PFSK-1 (cell line): ENCODE results near the gene PPP1R9A.

Source experiments
- FOXP2 ChIP-seq: optimal IDR thresholded peaks from 2 replicates; pipeline ENCODE3; 2011; ENCODE audit warnings: borderline replicate concordance, control low read depth, inconsistent platforms; ENCODE audit not compliant: insufficient read depth; ENCODE audit errors: extremely low read length, extremely low read depth
- POLR2AphosphoS5 ChIP-seq: IDR thresholded peaks from 2 replicates; pipeline ENCODE4 v1.6.1; 2012; ENCODE audit warnings: low read depth, mild to moderate bottlenecking, control low read depth, low read length, moderate library complexity
- SIN3A ChIP-seq: IDR thresholded peaks from 2 replicates; pipeline ENCODE4 v1.6.1; 2012; ENCODE audit warnings: mild to moderate bottlenecking, low read length, moderate library complexity, borderline replicate concordance; ENCODE audit not compliant: insufficient read depth
- TAF1 ChIP-seq: IDR thresholded peaks from 2 replicates; pipeline ENCODE4 v1.6.1; 2012; ENCODE audit warnings: low read length, control low read depth, borderline replicate concordance; ENCODE audit not compliant: insufficient read depth
- TF ChIP-seq, protein P1 (sequence below), 2 experiments: IDR thresholded peaks; 2 replicates each; pipeline versions ENCODE4 v1.6.1 to v1.8.0; 2011 to 2012; ENCODE audit warnings: low read depth in 2 of 2, low read length in 2 of 2, control low read depth in 1 of 2, inconsistent platforms in 1 of 2, mild to moderate bottlenecking in 1 of 2, moderate library complexity in 1 of 2; ENCODE audit not compliant: insufficient read depth in 1 of 2

PPP1R9A gene

DNA sequence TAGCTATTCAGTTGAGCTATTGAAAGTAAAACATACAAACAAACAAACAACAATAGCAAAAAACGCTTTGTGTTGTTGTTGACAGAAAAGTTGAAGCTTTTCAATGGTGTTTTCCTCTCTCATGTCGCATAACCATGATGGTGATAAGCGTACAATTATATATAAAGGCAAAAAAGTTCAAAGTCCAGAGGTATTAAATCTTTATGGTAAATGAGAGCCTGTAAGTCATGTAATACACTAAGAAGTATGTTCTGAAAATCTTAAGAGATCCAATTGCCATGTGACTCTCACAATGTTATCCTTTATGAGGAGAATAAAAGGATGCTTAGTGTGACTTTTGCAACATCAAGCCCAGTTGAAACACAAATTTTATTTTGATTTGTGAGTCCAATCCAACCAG, 93.9 kb downstream of the PPP1R9A start:
- no peak for TF ChIP-seq POLR2AphosphoS5
- TF ChIP-seq, protein P1, sequence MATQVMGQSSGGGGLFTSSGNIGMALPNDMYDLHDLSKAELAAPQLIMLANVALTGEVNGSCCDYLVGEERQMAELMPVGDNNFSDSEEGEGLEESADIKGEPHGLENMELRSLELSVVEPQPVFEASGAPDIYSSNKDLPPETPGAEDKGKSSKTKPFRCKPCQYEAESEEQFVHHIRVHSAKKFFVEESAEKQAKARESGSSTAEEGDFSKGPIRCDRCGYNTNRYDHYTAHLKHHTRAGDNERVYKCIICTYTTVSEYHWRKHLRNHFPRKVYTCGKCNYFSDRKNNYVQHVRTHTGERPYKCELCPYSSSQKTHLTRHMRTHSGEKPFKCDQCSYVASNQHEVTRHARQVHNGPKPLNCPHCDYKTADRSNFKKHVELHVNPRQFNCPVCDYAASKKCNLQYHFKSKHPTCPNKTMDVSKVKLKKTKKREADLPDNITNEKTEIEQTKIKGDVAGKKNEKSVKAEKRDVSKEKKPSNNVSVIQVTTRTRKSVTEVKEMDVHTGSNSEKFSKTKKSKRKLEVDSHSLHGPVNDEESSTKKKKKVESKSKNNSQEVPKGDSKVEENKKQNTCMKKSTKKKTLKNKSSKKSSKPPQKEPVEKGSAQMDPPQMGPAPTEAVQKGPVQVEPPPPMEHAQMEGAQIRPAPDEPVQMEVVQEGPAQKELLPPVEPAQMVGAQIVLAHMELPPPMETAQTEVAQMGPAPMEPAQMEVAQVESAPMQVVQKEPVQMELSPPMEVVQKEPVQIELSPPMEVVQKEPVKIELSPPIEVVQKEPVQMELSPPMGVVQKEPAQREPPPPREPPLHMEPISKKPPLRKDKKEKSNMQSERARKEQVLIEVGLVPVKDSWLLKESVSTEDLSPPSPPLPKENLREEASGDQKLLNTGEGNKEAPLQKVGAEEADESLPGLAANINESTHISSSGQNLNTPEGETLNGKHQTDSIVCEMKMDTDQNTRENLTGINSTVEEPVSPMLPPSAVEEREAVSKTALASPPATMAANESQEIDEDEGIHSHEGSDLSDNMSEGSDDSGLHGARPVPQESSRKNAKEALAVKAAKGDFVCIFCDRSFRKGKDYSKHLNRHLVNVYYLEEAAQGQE (IDR thresholded peaks at IDR 0.05; ENCODE audit: insufficient read depth in 1 of 2, low read depth in 2 of 2, low read length in 2 of 2), result no peak
- no peak for TF ChIP-seq TAF1
- TF ChIP-seq SIN3A, result no peak
- TF ChIP-seq FOXP2, result no peak

GRCh38 chr7:95001815-95002561, 94.6 kb downstream of the PPP1R9A start:
- TF ChIP-seq, protein P1 (IDR thresholded peaks at IDR 0.05; ENCODE audit: insufficient read depth in 1 of 2, low read depth in 2 of 2, low read length in 2 of 2), result no peak
- TF ChIP-seq TAF1, result no peak

DNA sequence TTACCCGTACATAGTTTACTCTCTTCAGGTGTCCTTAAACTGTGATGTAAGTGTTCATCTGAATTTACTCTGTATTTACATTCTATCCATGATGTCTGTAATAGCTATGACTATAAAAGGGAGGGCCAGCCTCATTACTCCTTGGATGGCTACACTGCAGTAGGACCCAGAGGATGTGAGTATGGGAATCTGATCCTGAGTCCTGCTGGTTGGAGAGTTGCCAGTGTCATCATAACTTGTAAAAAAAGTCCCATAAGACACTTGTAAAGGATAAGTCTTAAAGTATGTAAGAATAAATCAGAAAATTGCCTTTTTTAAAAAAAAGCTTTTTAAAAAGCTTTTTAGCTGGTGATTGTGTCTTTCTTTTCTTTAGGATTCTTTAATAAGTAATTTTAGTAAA, 95.4 kb downstream of the PPP1R9A start:
- TF ChIP-seq TAF1 (no peak), SIN3A (no peak), FOXP2 (no peak), POLR2AphosphoS5 (no peak)
- TF ChIP-seq, protein P1 (IDR thresholded peaks at IDR 0.05; ENCODE audit: insufficient read depth in 1 of 2, low read depth in 2 of 2, low read length in 2 of 2), result no peak

DNA sequence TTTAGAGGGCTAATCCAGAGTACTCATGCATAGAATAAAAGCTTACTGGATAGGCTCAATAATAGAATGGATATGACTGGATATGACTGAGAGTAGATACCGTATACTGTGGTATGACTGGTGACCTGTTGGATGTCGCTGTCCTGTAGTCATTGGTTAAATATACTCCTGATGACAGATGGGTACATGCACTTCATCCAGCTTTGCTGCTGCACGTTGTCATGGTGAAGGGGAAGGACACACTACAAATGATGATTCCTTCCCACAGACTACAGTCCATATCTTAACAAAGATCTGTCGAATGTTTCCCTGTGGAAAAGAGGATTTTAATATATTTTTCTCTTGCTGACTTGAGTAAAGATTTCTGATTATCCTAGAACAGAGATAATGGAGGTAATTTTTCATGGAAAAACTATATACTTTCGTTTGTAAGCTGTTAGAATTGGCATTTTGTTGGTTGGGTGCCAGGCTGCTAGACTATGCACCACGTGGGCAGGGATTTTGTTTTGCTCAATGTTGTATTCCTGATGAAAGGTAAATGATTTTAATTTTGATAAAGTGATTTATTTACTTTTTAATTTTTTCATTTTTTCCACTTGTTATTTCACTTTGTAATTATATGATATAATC, 97.3 kb downstream of the PPP1R9A start:
- TF ChIP-seq FOXP2 (no peak), POLR2AphosphoS5 (no peak)
- TF ChIP-seq, protein P1 (IDR thresholded peaks at IDR 0.05; ENCODE audit: insufficient read depth in 1 of 2, low read depth in 2 of 2, low read length in 2 of 2), result no peak

- TF ChIP-seq POLR2AphosphoS5 (no peak), TAF1 (no peak), FOXP2 (no peak), SIN3A (no peak)
- TF ChIP-seq, protein P1 (IDR thresholded peaks at IDR 0.05; ENCODE audit: insufficient read depth in 1 of 2, low read depth in 2 of 2, low read length in 2 of 2), result no peak
These were observed 98.6 kb downstream of the PPP1R9A start for GRCh38 chr7:95006010-95006409.
